Activated CD4-positive, alpha-beta memory T cell treated with anti-CD3 and anti-CD28 coated beads, Interleukin-2, amount 10 ng/mL, durations not matched to agents 7 days and 5 days (primary cell): Measurements from ENCODE around the gene CALR3. TPM values are rescaled to one million over a fixed set of nuclear protein-coding genes. Genes with fewer than 3 reads are reported as not detected.
"Not testable (repeated sequence)": the region's sequence is repeated elsewhere in the genome, so short reads cannot be mapped to it uniquely, and the experiment has no call there.

Source experiments
- CTCF ChIA-PET: fragments of 350-600 bp; sonication (Branson Sonifier 250); formaldehyde crosslinking; loops from one replicate; lab custom pipeline; 2021; ENCODE audit warnings: antibody characterized with exemption, inconsistent platforms; lab: Charles Lee
- POLR2A ChIA-PET: fragments of 350-600 bp; sonication (Branson Sonifier 250); formaldehyde crosslinking; loops from one replicate; lab custom pipeline; 2021; ENCODE audit warnings: antibody characterized with exemption; lab: Charles Lee
- DNase-seq: peaks from one replicate; pipeline ENCODE4 v3.0.0-alpha.2; 2020
- H3K27ac Mint-ChIP-seq: one replicate; pipeline ENCODE4 v1.8.0; 2021; ENCODE audit warnings: mild to moderate bottlenecking, mixed read lengths
- H3K27me3 Mint-ChIP-seq: one replicate; pipeline ENCODE4 v1.8.0; 2021; ENCODE audit warnings: mixed read lengths
- H3K36me3 Mint-ChIP-seq: one replicate; pipeline ENCODE4 v1.8.0; 2021; ENCODE audit warnings: low read depth, mixed read lengths
- H3K4me1 Mint-ChIP-seq: one replicate; pipeline ENCODE4 v1.8.0; 2021; ENCODE audit warnings: mixed read lengths
- H3K4me3 Mint-ChIP-seq: one replicate; pipeline ENCODE4 v1.8.0; 2021; ENCODE audit warnings: mild to moderate bottlenecking, mixed read lengths
- H3K9me3 Mint-ChIP-seq: one replicate; pipeline ENCODE4 v1.8.0; 2021; ENCODE audit warnings: mixed read lengths
- total RNA-seq, 2 experiments: library from RNA; stranded (reverse); gene quantifications; one replicate each; pipeline ENCODE4 v1.2.3, GENCODE V29; 2021

The CALR3 gene
- total RNA-seq, 2 experiments from 2014 or later, result not detected

- Mint-ChIP-seq H3K4me3 (peak overlapping the region; percentile 87), H3K27me3 (peaks cover 5% of the 10 kb centered on the region), H3K36me3 (peaks cover 12% of the 10 kb centered on the region), H3K4me1 (peaks cover 34% of the 10 kb centered on the region), H3K27ac (peak overlapping the region; percentile 52), H3K9me3 (peaks cover 5% of the 10 kb centered on the region)
- ChIA-PET POLR2A (interaction anchor here (0.9 to 1.9 kb wide), 9 partner anchors 8 to 157 kb away, joined by 3 to 8 read pairs (median 4); partner anchors contain the start of genes C19orf44, CALR3 and MED26), CTCF (interaction anchor here (1.0 to 1.2 kb wide), 2 partner anchors 22 to 29 kb away, joined by 3 read pairs; no protein-coding TSS in a partner anchor)
- peak; percentile 41 for DNase-seq
Measured at GRCh38 chr19:16470911-16471811, 24.8 kb downstream of the CALR3 start.

- peaks cover 5% of the 10 kb centered on the region for H3K27me3 Mint-ChIP-seq
- peaks cover 35% of the 10 kb centered on the region for H3K4me1 Mint-ChIP-seq
- peak overlapping the region; percentile 87 for H3K4me3 Mint-ChIP-seq
- DNase-seq, result no peak
- H3K9me3 Mint-ChIP-seq, result peaks cover 5% of the 10 kb centered on the region
- CTCF ChIA-PET, result interaction anchor here (1.0 kb wide), 1 partner anchor 21 kb away, joined by 3 read pairs; no protein-coding TSS in a partner anchor
- H3K36me3 Mint-ChIP-seq, result peaks cover 13% of the 10 kb centered on the region
- POLR2A ChIA-PET, result interaction anchor here (0.9 to 1.9 kb wide), 9 partner anchors 8 to 158 kb away, joined by 3 to 8 read pairs (median 4); partner anchors contain the start of genes C19orf44, CALR3 and MED26
- no peak overlapping the region for H3K27ac Mint-ChIP-seq
Measured at GRCh38 chr19:16470541-16470910, 25.4 kb downstream of the CALR3 start.

GRCh38 chr19:16467581-16467980 is 28.4 kb downstream of the CALR3 start:
- POLR2A ChIA-PET, result no interaction called here

GRCh38 chr19:16466802-16467427 is 29.1 kb downstream of the CALR3 start:
- DNase-seq, CTCF ChIA-PET, H3K4me3 Mint-ChIP-seq, H3K27ac Mint-ChIP-seq, H3K9me3 Mint-ChIP-seq, H3K27me3 Mint-ChIP-seq, POLR2A ChIA-PET: not testable (repeated sequence)
- Mint-ChIP-seq H3K36me3 (peaks cover 13% of the 10 kb centered on the region), H3K4me1 (peaks cover 48% of the 10 kb centered on the region)

More at GRCh38 chr19:16467581-16467980, 28.4 kb downstream of the CALR3 start:
- CTCF ChIA-PET, result no interaction called here
- Mint-ChIP-seq H3K36me3 (peaks cover 11% of the 10 kb centered on the region), H3K27ac (no peak overlapping the region), H3K27me3 (no peaks in the 10 kb centered on the region), H3K9me3 (no peaks in the 10 kb centered on the region), H3K4me3 (no peak overlapping the region), H3K4me1 (peaks cover 46% of the 10 kb centered on the region)
- no peak for DNase-seq

GRCh38 chr19:16465239-16465638 is 30.7 kb downstream of the CALR3 start:
- H3K4me3 Mint-ChIP-seq, result no peak overlapping the region
- CTCF ChIA-PET, result no interaction called here
- H3K36me3 Mint-ChIP-seq, result peaks cover 13% of the 10 kb centered on the region
- no peaks in the 10 kb centered on the region for H3K9me3 Mint-ChIP-seq
- H3K27ac Mint-ChIP-seq, result no peak overlapping the region
- H3K27me3 Mint-ChIP-seq, result no peaks in the 10 kb centered on the region
- DNase-seq, result no peak
- H3K4me1 Mint-ChIP-seq, result peaks cover 37% of the 10 kb centered on the region
- POLR2A ChIA-PET, result no interaction called here

GRCh38 chr19:16463991-16464575 is 31.9 kb downstream of the CALR3 start:
- POLR2A ChIA-PET, result no interaction called here
- no peak for DNase-seq
- H3K9me3 Mint-ChIP-seq, result no peaks in the 10 kb centered on the region
- H3K36me3 Mint-ChIP-seq, result peaks cover 10% of the 10 kb centered on the region
- peaks cover 28% of the 10 kb centered on the region for H3K4me1 Mint-ChIP-seq
- CTCF ChIA-PET, result interaction anchor here (1.1 kb wide), 1 partner anchor 18 kb away, joined by 3 read pairs; no protein-coding TSS in a partner anchor
- no peak overlapping the region for H3K4me3 Mint-ChIP-seq
- H3K27me3 Mint-ChIP-seq, result no peaks in the 10 kb centered on the region
- H3K27ac Mint-ChIP-seq, result no peak overlapping the region

- Mint-ChIP-seq H3K36me3 (peaks cover 10% of the 10 kb centered on the region), H3K9me3 (no peaks in the 10 kb centered on the region), H3K4me3 (no peak overlapping the region), H3K27ac (no peak overlapping the region), H3K4me1 (peaks cover 29% of the 10 kb centered on the region), H3K27me3 (no peaks in the 10 kb centered on the region)
- POLR2A ChIA-PET, result interaction anchor here (1.3 kb wide), 2 partner anchors 8 to 14 kb away, joined by 4 to 5 read pairs; no protein-coding TSS in a partner anchor
- DNase-seq, result no peak
- CTCF ChIA-PET, result interaction anchor here (1.1 kb wide), 1 partner anchor 18 kb away, joined by 3 read pairs; no protein-coding TSS in a partner anchor
Measured at GRCh38 chr19:16463341-16463990, 32.5 kb downstream of the CALR3 start.

- DNase-seq, result no peak
- peaks cover 10% of the 10 kb centered on the region for H3K36me3 Mint-ChIP-seq
- CTCF ChIA-PET, result interaction anchor here (1.1 kb wide), 1 partner anchor 19 kb away, joined by 3 read pairs; no protein-coding TSS in a partner anchor
- no peak overlapping the region for H3K4me3 Mint-ChIP-seq
- H3K9me3 Mint-ChIP-seq, result no peaks in the 10 kb centered on the region
- no peaks in the 10 kb centered on the region for H3K27me3 Mint-ChIP-seq
- POLR2A ChIA-PET, result interaction anchor here (1.3 kb wide), 2 partner anchors 8 to 13 kb away, joined by 4 to 5 read pairs; no protein-coding TSS in a partner anchor
- H3K27ac Mint-ChIP-seq, result no peak overlapping the region
- H3K4me1 Mint-ChIP-seq, result peaks cover 32% of the 10 kb centered on the region
Measured at GRCh38 chr19:16462757-16463250, 33.2 kb downstream of the CALR3 start.

- Mint-ChIP-seq H3K27ac (no peak overlapping the region), H3K4me1 (peaks cover 37% of the 10 kb centered on the region), H3K27me3 (no peaks in the 10 kb centered on the region), H3K9me3 (no peaks in the 10 kb centered on the region), H3K36me3 (peaks cover 6% of the 10 kb centered on the region), H3K4me3 (no peak overlapping the region)
- DNase-seq, result no peak
- ChIA-PET CTCF (no interaction called here), POLR2A (interaction anchor here (0.7 kb wide), 1 partner anchor 9 kb away, joined by 3 read pairs; the partner anchor contains the start of gene EPS15L1)
Measured at GRCh38 chr19:16461630-16462051, 34.3 kb downstream of the CALR3 start.

- no peak for DNase-seq
- no peaks in the 10 kb centered on the region for H3K9me3 Mint-ChIP-seq
- no peak overlapping the region for H3K4me3 Mint-ChIP-seq
- peaks cover 3% of the 10 kb centered on the region for H3K36me3 Mint-ChIP-seq
- peaks cover 37% of the 10 kb centered on the region for H3K4me1 Mint-ChIP-seq
- ChIA-PET CTCF (no interaction called here), POLR2A (interaction anchor here (1.2 kb wide), 1 partner anchor 10 kb away, joined by 3 read pairs; no protein-coding TSS in a partner anchor)
- H3K27me3 Mint-ChIP-seq, result no peaks in the 10 kb centered on the region
- H3K27ac Mint-ChIP-seq, result no peak overlapping the region
Measured at GRCh38 chr19:16460454-16460853, 35.5 kb downstream of the CALR3 start.

- POLR2A ChIA-PET, result interaction anchor here (1.2 kb wide), 1 partner anchor 11 kb away, joined by 3 read pairs; no protein-coding TSS in a partner anchor
- peaks cover 3% of the 10 kb centered on the region for H3K36me3 Mint-ChIP-seq
- no peak for DNase-seq
- no peaks in the 10 kb centered on the region for H3K27me3 Mint-ChIP-seq
- H3K4me3 Mint-ChIP-seq, result no peak overlapping the region
- CTCF ChIA-PET, result no interaction called here
- peaks cover 37% of the 10 kb centered on the region for H3K4me1 Mint-ChIP-seq
- no peaks in the 10 kb centered on the region for H3K9me3 Mint-ChIP-seq
- no peak overlapping the region for H3K27ac Mint-ChIP-seq
Measured at GRCh38 chr19:16459680-16460079, 36.3 kb downstream of the CALR3 start.
